ENCODE data around the gene TMPRSS9. TPM values are rescaled to one million over a fixed set of nuclear protein-coding genes. Genes with fewer than 3 reads are reported as not detected.
A peak's percentile ranks its signal among the peaks of the same experiment; 100 is the strongest.

Gene TMPRSS9
- total and polyA plus RNA-seq, 2 of the 13 experiments (the other 11 are each of a cell fraction or from before 2014, with no cell fraction given) = 2.5 to 5.2 TPM

DNA sequence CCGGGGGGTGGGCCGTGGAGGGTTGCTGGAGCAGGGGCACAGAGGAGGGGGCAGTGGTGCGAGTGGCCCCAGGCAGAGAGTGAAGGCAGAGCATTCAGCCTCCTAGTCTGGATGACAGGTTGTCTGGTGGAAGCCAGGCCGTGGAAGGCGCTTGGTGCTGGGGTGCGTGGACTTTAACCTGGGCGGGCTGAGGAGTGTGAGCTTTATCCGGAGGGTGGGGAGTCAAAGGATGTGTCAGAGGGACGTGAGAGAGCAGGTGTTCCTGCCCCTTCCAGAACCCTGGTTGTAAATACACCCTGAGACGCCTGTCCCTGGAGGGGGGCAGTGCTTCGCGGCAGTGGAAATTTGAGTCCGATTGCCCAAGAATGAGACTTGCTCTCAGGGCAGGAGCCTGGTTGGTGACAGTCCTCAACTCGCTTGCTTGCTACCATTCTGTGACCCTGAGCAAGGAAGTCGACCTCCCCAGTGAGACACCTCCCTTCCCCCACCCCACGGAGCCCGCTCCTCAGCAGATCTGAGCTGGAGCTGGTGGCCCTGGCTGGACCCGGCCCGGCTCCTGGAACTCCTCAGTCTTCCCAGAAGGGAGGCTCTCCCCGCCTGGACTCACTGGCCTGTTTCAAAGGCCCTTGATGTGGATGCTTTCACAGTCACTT lies 29.3 kb upstream of the TMPRSS9 start (continued):
- TF ChIP-seq, protein P1, sequence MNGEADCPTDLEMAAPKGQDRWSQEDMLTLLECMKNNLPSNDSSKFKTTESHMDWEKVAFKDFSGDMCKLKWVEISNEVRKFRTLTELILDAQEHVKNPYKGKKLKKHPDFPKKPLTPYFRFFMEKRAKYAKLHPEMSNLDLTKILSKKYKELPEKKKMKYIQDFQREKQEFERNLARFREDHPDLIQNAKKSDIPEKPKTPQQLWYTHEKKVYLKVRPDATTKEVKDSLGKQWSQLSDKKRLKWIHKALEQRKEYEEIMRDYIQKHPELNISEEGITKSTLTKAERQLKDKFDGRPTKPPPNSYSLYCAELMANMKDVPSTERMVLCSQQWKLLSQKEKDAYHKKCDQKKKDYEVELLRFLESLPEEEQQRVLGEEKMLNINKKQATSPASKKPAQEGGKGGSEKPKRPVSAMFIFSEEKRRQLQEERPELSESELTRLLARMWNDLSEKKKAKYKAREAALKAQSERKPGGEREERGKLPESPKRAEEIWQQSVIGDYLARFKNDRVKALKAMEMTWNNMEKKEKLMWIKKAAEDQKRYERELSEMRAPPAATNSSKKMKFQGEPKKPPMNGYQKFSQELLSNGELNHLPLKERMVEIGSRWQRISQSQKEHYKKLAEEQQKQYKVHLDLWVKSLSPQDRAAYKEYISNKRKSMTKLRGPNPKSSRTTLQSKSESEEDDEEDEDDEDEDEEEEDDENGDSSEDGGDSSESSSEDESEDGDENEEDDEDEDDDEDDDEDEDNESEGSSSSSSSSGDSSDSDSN (CRISPR knock-in tag; IDR thresholded peaks at IDR 0.05) = peak; percentile 53
- TF ChIP-seq HOXA3 (CRISPR knock-in tag; IDR thresholded peaks at IDR 0.05) (peak; percentile 67), ISL2 (CRISPR knock-in tag; IDR thresholded peaks at IDR 0.05) (0 out of 2 replicates have a peak, but pooled peaks have one; percentile 37), ZNF747 (CRISPR knock-in tag; IDR thresholded peaks at IDR 0.05; ENCODE audit: borderline replicate concordance) (no peak), TOPORS (CRISPR knock-in tag; IDR thresholded peaks at IDR 0.05) (no peak), NCOA2 (CRISPR knock-in tag; IDR thresholded peaks at IDR 0.05) (peak; percentile 21; the same call in 1 of the 2 replicates), ZNF501 (CRISPR knock-in tag; IDR thresholded peaks at IDR 0.05) (peak; percentile 43; the same call in 1 of the 2 replicates), CREM (IDR thresholded peaks at IDR 0.05) (peak; percentile 38; the same call in 1 of the 2 replicates), CREM (CRISPR knock-in tag; IDR thresholded peaks at IDR 0.05) (no peak), MTA1 (CRISPR knock-in tag; IDR thresholded peaks at IDR 0.05; ENCODE audit: borderline replicate concordance) (peak; percentile 37; the same call in 1 of the 2 replicates), POLR2AphosphoS5 (IDR thresholded peaks at IDR 0.05; ENCODE audit: low read depth, low read length) (peak; percentile 63), ZNF674 (CRISPR knock-in tag; IDR thresholded peaks at IDR 0.05; ENCODE audit: low read depth) (no peak), KDM5B (CRISPR knock-in tag; IDR thresholded peaks at IDR 0.05; ENCODE audit: borderline replicate concordance) (no peak; the same call in 1 of the 2 replicates), AGO2 (optimal IDR thresholded peaks at IDR 0.05; ENCODE audit: low read depth, low read length) (peak; percentile 18), MXD4 (CRISPR knock-in tag; IDR thresholded peaks at IDR 0.05) (0 out of 2 replicates have a peak, but pooled peaks have one; percentile 24), GATAD2A (CRISPR knock-in tag; IDR thresholded peaks at IDR 0.05) (peak; percentile 77), POLR2A (IDR thresholded peaks at IDR 0.05; ENCODE audit: insufficient read depth in 1 of 2, low read depth in 2 of 2, low read length in 2 of 2) (peak in 1 of 2 experiments; percentile 88; a peak in 2 of 4 replicates)
- TF ChIP-seq, protein P2, sequence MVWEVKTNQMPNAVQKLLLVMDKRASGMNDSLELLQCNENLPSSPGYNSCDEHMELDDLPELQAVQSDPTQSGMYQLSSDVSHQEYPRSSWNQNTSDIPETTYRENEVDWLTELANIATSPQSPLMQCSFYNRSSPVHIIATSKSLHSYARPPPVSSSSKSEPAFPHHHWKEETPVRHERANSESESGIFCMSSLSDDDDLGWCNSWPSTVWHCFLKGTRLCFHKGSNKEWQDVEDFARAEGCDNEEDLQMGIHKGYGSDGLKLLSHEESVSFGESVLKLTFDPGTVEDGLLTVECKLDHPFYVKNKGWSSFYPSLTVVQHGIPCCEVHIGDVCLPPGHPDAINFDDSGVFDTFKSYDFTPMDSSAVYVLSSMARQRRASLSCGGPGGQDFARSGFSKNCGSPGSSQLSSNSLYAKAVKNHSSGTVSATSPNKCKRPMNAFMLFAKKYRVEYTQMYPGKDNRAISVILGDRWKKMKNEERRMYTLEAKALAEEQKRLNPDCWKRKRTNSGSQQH (CRISPR knock-in tag; IDR thresholded peaks at IDR 0.05; ENCODE audit: low read depth) = peak; percentile 52; the same call in 1 of the 2 replicates
- TF ChIP-seq, protein P3, sequence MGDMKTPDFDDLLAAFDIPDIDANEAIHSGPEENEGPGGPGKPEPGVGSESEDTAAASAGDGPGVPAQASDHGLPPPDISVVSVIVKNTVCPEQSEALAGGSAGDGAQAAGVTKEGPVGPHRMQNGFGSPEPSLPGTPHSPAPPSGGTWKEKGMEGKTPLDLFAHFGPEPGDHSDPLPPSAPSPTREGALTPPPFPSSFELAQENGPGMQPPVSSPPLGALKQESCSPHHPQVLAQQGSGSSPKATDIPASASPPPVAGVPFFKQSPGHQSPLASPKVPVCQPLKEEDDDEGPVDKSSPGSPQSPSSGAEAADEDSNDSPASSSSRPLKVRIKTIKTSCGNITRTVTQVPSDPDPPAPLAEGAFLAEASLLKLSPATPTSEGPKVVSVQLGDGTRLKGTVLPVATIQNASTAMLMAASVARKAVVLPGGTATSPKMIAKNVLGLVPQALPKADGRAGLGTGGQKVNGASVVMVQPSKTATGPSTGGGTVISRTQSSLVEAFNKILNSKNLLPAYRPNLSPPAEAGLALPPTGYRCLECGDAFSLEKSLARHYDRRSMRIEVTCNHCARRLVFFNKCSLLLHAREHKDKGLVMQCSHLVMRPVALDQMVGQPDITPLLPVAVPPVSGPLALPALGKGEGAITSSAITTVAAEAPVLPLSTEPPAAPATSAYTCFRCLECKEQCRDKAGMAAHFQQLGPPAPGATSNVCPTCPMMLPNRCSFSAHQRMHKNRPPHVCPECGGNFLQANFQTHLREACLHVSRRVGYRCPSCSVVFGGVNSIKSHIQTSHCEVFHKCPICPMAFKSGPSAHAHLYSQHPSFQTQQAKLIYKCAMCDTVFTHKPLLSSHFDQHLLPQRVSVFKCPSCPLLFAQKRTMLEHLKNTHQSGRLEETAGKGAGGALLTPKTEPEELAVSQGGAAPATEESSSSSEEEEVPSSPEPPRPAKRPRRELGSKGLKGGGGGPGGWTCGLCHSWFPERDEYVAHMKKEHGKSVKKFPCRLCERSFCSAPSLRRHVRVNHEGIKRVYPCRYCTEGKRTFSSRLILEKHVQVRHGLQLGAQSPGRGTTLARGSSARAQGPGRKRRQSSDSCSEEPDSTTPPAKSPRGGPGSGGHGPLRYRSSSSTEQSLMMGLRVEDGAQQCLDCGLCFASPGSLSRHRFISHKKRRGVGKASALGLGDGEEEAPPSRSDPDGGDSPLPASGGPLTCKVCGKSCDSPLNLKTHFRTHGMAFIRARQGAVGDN (CRISPR knock-in tag; IDR thresholded peaks at IDR 0.05) = peak; percentile 77
- TF ChIP-seq, protein P4, sequence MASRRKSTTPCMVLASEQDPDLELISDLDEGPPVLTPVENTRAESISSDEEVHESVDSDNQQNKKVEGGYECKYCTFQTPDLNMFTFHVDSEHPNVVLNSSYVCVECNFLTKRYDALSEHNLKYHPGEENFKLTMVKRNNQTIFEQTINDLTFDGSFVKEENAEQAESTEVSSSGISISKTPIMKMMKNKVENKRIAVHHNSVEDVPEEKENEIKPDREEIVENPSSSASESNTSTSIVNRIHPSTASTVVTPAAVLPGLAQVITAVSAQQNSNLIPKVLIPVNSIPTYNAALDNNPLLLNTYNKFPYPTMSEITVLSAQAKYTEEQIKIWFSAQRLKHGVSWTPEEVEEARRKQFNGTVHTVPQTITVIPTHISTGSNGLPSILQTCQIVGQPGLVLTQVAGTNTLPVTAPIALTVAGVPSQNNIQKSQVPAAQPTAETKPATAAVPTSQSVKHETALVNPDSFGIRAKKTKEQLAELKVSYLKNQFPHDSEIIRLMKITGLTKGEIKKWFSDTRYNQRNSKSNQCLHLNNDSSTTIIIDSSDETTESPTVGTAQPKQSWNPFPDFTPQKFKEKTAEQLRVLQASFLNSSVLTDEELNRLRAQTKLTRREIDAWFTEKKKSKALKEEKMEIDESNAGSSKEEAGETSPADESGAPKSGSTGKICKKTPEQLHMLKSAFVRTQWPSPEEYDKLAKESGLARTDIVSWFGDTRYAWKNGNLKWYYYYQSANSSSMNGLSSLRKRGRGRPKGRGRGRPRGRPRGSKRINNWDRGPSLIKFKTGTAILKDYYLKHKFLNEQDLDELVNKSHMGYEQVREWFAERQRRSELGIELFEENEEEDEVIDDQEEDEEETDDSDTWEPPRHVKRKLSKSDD (CRISPR knock-in tag; IDR thresholded peaks at IDR 0.05; ENCODE audit: low read depth) = peak; percentile 69; the same call in 1 of the 2 replicates
